Kidney epithelial cell (primary cell): Measurements from ENCODE around the gene CHST11. TPM values are rescaled to one million over a fixed set of nuclear protein-coding genes. Genes with fewer than 3 reads are reported as not detected.

Experiments used
- DNase-seq: peaks from one replicate; pipeline ENCODE4 v3.0.0-alpha.2; 2010; ENCODE audit warnings: low read depth
- H3K27me3 ChIP-seq: 2 replicates; pipeline ENCODE4 v1.6.0; 2011; ENCODE audit warnings: low read length; ENCODE audit not compliant: control insufficient read depth, insufficient read depth
- H3K36me3 ChIP-seq: 2 replicates; pipeline ENCODE4 v1.5.1; 2011; ENCODE audit warnings: low read length; ENCODE audit not compliant: control insufficient read depth, insufficient read depth
- H3K4me3 ChIP-seq: 2 replicates; pipeline ENCODE4 v1.5.1; 2011; ENCODE audit warnings: low read depth, mild to moderate bottlenecking, control low read depth, low read length
- total RNA-seq: library from RNA; depleted of rRNA; stranded (reverse); fragments of >200 nt; gene quantifications from 2 replicates; pipeline ENCODE4 v1.2.3, GENCODE V29; 2015
- TF ChIP-seq, protein P1 (sequence below): IDR thresholded peaks from 2 replicates; pipeline ENCODE4 v1.5.1; 2011; ENCODE audit warnings: mild to moderate bottlenecking, moderate library complexity, low read length, control low read depth, inconsistent platforms; ENCODE audit not compliant: insufficient read depth, poor library complexity, severe bottlenecking

CHST11 gene
- total RNA-seq, 1 donor from 2014 or later, result 32.6 TPM

DNA sequence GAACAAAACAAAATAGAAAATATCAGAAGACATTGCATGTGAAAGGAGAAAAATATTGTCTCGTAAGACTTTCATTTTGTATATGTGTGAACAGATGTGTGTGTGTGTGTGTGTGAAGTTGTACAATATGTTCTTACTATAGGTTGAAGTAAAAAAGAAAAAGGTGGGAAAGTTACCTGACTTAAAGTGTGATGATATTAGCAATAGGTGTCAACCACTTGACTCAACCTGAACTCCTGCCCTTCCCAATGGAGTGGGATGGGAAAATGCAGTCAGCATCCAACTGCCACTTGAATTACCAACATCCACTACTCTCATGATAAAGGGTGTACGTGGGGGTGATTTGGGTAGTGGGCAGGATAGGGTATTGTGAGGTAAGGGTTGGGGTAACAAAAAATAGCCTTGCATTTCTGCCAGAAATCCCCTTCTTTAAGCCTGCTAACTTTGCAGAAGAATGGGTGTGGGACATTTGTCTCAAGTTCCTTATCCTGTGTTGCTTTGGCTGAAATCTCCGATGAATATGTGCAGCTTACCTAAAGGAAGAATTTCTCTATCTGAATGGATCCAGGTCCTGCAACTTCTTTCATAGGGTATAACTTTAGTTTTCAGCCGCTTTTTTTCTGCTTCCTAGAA lies 181.6 kb downstream of the CHST11 start:
- Histone ChIP-seq H3K27me3 (no peaks in the 10 kb centered on the region), H3K4me3 (no peak overlapping the region), H3K36me3 (peaks cover 1% of the 10 kb centered on the region)
- TF ChIP-seq, protein P1, sequence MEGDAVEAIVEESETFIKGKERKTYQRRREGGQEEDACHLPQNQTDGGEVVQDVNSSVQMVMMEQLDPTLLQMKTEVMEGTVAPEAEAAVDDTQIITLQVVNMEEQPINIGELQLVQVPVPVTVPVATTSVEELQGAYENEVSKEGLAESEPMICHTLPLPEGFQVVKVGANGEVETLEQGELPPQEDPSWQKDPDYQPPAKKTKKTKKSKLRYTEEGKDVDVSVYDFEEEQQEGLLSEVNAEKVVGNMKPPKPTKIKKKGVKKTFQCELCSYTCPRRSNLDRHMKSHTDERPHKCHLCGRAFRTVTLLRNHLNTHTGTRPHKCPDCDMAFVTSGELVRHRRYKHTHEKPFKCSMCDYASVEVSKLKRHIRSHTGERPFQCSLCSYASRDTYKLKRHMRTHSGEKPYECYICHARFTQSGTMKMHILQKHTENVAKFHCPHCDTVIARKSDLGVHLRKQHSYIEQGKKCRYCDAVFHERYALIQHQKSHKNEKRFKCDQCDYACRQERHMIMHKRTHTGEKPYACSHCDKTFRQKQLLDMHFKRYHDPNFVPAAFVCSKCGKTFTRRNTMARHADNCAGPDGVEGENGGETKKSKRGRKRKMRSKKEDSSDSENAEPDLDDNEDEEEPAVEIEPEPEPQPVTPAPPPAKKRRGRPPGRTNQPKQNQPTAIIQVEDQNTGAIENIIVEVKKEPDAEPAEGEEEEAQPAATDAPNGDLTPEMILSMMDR, result no peak
- no peak for DNase-seq

DNA sequence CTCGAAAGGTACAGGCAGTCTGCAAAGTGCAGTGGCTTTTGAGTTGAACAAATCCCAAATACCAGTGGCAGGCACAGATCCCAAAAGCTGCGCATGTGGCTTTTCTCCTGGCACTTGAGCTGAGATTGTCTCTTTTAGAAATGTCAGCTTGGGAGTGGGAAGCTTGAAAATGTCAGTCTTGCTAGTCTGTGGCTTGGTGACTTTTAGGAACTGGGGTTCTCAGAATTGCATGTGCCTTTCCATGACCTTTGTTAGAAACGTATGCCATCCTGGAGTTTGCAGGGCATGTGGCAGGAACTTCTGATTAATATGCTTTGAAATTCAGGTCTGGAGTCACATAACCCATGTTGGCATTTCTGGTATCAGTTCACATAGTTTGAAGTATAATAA lies 182.1 kb downstream of the CHST11 start:
- Histone ChIP-seq H3K27me3 (no peaks in the 10 kb centered on the region), H3K36me3 (peaks cover 1% of the 10 kb centered on the region), H3K4me3 (no peak overlapping the region)
- DNase-seq, result no peak
- TF ChIP-seq, protein P1, result no peak

DNA sequence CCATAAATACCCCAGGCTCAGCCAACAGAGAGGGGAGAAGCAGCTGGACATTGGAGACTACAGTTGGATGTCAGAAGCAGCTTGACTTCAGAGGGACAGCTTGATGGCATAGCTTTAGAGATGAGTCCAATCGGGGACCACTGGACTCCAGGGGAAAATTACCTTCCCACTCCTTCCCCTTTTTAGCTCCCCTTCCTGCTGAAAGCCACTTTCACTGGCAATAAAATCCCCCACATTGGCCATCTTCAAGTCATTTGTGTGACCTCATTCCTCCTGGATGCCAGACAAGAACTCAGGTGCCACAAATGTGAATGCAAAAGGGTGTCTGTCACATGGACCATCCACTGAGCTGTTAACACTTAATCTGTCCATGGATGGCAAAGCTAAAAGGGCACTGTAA lies 184.2 kb downstream of the CHST11 start:
- Histone ChIP-seq H3K4me3 (no peak overlapping the region), H3K27me3 (no peaks in the 10 kb centered on the region), H3K36me3 (peaks cover 1% of the 10 kb centered on the region)
- TF ChIP-seq, protein P1, result no peak
- DNase-seq, result no peak

DNA sequence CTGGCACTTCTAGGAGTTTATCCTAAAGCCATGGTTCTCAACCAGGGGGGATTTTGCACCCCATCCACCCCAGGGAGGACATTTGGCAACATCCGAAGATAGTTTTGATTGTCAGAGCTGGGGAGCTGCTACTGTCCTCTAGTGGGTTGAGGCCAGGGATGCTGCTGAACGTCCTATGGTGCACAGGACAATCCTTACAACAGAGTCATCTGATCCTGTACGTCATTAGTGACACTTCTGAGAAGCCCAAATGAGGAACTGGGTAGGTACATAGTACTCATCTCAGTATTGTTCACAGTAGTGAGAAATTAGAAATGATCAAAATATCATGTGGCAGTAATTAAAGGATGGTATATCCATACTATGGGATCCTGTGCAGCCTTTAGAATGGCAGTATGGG lies 185.1 kb downstream of the CHST11 start:
- no peak overlapping the region for H3K4me3 ChIP-seq
- no peak for DNase-seq
- no peaks in the 10 kb centered on the region for H3K36me3 ChIP-seq
- TF ChIP-seq, protein P1, result no peak
- no peaks in the 10 kb centered on the region for H3K27me3 ChIP-seq

DNA sequence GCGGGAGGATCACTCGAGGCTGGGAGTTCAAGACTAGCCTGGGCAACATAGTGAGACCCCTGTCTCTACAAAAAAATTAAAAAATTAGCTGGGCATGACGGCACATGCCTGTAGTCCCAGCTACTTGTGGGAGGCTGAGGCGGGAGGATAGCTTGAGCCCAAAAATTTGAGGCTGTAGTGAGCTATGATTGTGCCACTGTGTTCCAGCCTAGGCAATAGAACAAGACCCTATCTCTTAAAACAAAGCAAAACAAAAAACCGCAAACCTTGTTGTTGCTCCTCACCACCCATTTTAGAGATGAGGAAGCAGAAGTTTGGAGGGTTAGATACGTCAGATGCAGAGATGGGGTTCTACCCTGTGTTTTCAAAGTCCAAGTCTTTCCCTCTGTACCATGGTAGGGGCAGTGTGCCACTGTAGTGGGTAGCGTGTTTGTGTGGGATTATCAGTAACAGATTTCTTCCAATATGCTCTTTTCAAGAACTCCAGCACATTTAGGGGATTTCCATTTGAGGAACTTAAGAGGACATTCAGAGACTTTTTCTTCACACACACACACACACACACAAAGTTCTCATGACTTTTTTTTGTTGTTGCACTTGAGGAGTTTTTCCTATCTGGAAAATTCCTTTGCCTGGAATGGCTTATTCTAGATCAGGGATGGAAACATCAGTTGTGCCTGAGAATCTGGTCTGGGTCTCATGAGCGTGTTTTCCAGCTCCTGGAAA lies 186.5 kb downstream of the CHST11 start:
- DNase-seq, result no peak
- H3K27me3 ChIP-seq, result no peaks in the 10 kb centered on the region
- TF ChIP-seq, protein P1, result no peak

More for the DNA sequence above, 186.5 kb downstream of the CHST11 start:
- Histone ChIP-seq H3K4me3 (no peak overlapping the region), H3K36me3 (no peaks in the 10 kb centered on the region)
